ENCODE measurements around the gene PAX7.
"Not testable (repeated sequence)": the region's sequence is repeated elsewhere in the genome, so short reads cannot be mapped to it uniquely, and the experiment has no call there.

Gene PAX7

DNA sequence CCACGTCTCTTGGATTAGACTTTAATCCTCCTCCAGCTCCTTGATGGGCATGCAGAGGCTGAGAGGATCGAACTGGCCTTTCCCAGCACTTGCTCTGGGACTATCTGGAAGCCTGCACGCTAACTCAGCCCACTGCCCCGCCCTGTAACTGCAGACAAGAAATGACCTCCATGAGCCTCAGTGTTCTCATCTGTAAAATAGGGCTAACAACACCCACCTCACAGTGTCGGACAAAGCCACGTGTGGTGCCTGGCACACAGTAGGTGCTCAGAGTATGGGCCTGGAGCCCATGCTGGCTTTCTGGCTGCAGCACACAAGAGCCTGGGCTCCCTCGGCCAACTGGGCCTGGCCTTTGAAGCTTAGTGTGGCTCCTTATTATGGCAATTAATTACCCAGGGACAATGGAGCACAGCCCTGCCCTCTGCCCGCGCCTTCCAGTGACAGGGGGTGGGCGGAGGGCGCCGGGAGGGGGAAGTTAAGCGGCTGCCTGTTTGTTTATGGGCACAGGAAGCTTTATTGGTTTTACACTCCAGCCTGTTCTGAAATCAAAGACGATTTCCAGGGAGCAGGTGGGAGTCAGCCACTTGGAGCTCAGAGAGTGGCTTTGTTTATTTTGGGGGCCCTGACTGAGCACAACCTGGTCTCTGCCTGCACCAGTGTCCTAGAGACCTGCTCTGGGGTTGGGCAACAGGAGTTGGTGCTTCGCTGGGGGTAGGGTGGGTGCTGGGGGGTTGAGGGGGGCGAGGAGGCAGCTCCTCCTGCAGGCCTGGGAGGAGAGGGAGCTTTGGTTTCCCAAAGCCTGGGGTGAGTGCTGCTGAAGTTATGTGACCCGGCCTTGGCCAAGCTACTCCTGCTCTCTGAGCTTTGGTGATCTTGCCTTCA is 31.0 kb downstream of the PAX7 start:
- DNase-seq (ENCODE audit: low read depth): no peak

DNA sequence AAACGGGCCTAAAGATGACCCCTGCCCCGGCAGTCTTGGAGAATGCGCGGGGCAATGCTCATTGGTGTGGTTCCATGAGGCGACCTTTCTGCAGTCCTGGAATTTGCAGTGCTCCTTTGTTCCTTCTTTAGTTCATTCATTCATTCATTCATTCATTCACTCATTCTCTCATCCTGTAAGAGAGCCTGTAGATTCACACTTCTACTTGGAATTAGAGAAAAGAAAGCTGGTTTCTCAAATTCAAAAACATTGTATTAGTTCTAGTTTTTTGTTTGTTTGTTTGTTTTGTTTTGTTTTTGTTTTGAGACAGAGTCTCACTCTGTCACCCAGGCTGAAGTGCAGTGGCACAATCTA is 31.6 kb downstream of the PAX7 start:
- no peak for DNase-seq (ENCODE audit: low read depth)

DNA sequence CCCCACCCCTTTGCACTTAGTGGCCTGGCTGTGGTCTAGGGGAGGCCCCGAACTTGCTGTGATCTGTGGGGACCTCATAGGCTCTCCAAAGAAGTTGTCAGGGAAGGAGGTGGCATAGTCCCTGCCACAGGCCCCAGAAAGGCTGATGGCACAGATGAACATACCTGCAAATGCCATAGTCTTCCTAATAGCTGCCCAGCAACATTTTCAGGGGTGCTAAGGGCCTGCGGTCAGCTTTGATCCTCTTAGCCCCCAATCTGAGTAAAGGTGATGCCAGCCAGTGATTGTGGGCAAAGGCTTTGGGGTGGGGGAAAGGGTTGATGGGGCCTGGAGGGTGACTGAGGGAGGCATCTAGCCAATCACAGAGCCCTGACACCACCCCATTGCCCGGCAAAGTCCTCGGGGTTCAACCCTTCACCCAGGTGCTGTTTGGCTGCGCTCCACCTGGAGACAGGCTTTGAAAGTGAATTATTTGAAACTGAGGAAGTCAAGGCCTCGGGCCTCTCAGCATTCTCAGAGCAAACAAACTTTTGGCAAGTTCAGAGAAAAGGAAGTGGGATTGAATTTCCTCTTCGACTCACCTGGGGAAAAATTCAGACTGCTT is 35.8 kb downstream of the PAX7 start:
- no peak for DNase-seq (ENCODE audit: low read depth)

DNA sequence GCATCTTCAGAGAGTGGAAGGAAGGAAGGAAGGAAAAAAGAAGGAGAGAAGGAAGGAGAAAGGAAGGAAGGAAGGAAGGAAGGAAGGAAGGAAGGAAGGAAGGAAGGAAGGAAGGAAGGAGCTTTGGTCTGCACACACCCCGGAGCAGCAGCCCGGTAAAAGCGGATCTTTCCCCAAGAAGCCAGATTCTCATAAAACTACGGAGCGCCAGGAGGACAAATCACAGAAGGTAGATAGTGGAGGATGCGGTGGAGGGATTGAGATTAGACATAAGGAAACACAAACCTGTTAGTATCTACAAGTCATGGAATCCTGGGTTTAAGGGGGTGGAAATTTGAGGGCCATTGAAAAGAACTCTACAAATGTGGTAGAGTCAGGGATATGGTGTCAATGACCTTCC is 36.7 kb downstream of the PAX7 start:
- DNase-seq (ENCODE audit: low read depth): no peak

DNA sequence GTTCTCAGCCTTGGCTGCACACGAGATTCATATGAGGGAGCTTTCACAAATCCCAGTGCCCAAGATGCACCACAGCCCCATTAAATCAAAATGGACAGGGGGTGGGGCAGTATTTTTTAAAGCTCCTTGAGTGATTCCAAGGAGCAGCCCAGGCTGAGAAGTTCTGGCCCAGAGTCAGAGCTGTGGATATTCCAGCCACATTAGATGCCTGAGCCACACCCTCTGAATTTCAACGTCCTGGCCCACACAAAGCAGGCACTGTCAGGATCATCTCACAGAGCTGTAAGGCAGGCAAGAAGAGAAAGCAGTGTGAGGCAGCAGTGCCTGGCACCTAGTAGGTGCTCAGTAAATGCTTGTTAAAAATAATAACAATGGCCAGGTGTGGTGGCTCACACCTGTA is 37.4 kb downstream of the PAX7 start:
- no peak for DNase-seq (ENCODE audit: low read depth)

DNA sequence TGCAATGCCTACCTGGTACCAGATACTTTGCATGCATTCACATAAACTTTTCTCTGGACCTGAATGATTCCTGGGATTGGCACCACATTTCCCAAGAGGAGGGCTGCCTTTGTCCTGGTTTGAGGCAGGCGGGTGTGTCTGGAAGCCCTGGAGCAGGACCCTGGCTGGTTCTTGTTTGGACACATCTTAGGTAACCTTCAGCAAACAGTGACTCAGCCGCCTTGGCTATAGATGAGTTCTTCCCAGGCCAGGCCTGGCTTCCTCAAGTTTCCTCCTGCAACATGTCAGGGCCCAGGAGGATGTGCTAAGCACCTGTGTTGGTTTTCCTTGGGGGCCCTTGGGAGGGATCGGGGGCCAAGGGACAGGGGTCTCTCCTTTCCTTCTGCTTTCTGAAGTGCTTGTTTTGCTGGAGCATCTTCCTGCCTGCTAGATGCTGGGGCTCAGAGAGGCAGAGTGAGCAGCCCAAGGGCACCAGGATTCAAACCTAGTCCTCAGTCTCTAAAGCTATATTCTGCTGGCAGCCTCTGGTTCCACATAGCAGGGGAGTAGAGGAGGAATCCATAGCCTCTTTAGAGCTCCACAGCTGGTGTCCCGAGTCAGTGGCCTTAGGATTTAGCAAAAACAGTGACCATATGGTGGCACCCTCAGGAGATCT is 38.2 kb downstream of the PAX7 start:
- DNase-seq (ENCODE audit: low read depth): no peak

DNA sequence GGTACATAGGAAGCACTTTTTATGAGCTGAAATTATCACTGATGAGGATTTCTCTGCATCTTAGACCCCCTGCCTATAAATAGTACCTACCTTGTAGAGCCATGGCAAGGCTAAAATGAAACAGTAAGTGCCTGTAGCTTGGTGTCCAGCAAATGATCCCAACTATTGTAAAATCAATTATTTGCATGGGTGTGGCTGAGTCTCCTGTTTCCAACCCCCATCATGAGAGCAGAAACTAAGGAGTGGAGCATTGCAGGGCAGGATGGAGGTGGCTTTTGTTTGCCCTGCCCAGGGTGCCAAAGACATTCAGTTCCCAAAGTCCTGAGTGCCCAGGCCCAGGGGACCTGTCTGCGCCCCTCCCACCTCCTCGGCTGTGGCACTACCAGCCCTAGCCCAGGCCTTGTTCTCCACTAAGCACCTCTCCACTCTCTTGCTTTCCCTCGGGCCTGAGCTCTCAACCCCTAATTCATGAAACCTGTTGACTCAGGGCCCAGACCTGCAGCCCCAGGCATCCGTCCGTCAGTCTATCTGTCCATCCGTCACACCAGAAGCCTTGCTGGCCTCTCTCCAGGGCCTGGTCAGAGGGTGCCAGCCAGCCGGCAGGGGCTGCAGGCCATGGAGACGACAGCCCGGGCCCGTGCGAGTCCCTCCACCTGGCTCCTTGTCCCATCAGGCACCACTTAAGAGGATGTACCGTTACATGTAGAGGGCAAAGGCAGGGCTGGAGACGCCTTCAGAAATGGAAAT is 39.6 kb downstream of the PAX7 start:
- no peak for DNase-seq (ENCODE audit: low read depth)

DNA sequence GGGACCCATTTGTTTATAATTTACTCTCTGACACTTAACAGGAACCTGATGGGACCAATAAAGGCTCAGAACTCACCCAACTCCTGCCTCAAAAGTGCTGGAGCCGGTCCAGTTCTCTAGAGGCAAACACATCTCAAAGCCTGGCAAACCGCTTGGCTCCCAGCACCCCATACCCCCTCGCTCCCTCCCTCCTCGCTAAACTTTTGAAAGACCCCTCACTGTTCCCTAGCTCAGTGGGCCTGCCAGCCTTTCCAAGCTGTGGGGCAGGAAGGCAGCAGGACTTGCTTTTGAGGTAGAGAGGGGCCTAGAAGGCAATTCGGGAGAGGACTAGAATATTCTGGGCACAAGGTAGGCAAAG is 40.2 kb downstream of the PAX7 start:
- DNase-seq (ENCODE audit: low read depth): no peak

DNA sequence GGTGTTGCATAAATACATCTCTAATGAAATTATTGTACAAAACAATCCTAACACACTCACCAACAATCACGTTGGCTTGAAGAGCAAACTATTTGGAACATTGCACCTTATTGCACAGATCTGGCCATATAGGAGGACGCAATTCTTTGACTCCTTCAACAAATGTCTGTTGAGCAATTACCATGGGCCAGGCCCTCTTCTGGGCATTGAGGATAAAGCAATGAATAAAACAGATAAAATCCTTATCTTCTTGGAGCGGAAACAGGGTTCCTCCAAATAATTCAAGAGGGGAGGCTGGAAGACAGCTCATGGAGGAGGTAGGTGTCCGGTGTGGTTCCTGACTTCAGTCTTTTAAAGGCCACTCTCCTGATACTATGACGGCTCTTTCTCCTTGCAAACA is 43.3 kb downstream of the PAX7 start:
- no peak for DNase-seq (ENCODE audit: low read depth)

DNA sequence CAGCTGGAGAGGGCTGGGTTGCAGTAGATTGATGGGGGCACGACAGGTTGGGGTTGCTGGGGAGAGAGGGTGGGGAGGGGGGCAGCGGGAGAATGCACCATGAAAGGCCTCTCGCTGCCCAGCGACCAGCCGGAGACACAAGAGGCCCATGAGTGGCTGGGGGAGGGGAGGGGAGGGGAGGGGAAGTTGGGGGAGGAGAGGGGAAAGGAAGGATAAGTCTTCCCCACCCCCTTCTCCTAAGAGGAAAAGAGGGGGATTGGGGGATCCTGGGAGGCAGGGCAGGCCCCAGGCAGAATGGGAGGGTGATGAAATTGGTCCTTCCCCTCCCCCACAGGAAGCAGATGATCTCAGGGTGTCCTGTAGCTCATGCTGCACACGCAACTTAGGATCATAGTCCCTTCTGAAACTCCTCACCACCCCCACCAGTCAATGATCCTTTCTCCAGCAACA is 45.7 kb downstream of the PAX7 start:
- DNase-seq (ENCODE audit: low read depth): no peak

DNA sequence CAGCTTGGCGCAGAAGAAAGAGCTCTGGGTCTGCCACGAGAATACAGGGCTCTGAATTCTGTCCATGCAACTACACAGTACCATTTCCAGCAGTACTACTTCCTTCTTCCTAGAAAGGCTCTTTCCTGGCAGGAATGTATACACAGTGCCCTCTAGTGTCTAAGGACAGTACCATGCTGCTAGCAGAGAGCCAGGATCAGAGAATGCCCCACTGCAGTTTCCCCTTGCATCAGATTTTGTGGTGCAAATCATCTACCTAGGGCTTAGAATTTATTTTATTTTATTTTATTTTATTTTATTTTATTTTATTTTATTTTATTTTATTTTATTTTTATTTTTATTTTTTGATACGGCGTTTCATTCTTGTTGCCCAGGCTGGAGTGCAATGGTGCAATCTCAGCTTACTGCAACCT is 50.8 kb downstream of the PAX7 start:
- no peak for DNase-seq (ENCODE audit: low read depth)

DNA sequence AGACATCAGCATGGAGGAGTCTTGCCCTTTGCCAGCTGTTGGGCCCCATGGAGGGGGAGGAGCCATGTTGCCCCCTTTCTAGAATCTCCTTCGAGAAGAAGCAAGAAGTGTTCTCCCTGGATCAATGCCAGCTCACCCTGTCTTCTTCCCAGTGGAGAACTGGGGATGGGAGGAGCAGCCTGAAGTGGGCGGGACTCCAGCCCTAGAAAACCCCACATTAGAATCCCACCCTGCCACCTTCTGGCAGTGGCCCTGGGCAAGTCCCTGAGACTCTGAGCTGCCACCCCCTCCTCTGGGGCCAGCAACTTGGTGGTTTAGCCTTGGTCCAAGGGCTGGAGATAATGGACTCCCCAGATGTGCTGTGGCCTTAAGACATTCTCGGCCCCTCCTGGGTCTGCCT is 51.7 kb downstream of the PAX7 start:
- DNase-seq (ENCODE audit: low read depth): no peak

DNA sequence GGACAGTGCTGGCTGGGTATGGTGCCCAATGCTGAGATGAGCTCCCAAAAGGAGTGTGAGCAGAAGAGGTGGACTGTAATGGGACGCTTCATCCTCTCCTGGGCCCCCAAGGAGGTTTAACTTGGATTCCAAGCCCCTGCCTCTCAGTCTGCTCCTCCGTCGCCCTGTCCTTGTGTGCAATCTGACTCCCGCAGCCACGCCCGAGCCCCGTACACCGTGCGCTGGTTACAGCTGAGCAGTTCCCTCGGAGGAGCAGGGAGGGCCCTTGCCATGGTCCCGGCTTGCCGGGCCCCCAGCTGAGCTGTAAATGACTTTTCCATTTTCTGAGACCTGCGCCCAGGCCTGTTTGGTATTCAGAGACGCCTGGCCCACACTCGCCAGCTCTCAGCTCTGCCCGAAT is 53.7 kb downstream of the PAX7 start:
- DNase-seq (ENCODE audit: low read depth): no peak

DNA sequence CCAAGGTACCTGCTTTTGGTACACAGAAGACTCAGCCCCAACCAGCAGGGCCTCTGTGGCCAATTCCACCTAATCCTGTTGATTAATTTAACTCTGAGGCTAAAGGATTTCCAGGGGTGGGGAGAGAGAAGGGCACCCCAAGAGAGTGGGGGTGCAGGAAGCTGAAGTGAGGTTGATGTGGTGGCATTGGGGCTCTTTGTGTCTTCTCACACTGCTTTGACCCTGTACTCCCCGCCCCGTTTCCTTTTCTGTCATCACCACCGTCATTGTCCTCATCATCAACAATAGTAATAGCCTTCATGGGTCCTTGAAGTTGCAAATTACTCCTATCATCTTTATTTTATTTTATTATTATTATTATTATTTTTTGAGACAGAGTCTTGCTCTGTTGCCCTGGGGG is 55.9 kb downstream of the PAX7 start:
- no peak for DNase-seq (ENCODE audit: low read depth)

GRCh38 chr1:18687273-18687672 is 56.6 kb downstream of the PAX7 start:
- no peak for DNase-seq (ENCODE audit: low read depth)

DNA sequence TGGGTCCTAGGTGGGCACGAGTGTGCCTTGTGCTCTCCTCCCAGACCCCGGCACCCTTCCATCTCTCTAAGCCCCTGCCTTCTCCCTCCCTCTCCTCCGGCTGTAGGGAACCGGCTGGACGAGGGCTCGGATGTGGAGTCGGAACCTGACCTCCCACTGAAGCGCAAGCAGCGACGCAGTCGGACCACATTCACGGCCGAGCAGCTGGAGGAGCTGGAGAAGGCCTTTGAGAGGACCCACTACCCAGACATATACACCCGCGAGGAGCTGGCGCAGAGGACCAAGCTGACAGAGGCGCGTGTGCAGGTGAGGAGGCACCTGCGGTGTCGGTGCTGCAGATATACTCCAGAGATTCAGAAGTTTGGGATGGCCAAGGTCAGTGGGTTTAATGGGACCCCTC is 61.0 kb downstream of the PAX7 start:
- DNase-seq (ENCODE audit: low read depth): no peak

DNA sequence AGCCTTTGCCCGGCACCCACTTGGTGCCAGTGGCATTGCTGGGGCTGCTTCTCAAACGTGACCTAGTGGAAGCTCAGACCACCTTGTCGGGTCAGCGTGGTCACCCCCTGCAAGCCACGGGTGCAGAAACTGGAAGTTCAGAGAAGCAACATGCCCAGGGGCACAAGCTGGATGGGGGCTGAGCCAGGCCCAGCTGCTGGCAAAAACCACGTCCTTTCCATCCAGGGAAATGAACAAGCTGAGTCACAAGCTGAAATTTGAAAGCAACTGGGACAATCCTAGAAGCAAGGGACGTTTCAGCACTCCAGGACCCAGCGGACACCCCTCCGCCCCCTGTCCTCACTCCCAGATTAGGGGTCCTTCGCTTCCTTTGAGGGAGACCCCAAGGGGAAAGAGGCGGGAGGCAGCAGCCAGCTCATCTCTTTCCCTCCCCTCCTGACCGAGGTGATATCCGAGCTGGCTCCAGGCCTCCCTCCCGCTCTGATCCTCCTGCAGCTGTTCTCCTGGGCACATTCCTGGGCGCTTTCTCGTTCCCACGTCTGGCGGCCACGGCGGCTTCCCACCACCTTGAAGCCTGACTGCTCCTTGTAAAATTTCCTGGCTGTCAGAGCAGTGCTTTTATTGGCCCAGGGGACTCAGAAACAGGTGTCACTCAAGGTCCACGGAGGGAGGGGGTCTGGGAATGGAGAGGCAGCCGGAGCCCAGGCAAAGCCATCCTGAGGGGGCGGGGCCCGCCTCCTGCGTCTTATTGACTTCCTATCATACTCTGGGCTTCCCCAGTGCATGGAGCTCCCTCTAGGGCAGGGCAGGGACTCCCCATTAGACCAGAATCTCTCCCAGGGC is 62.8 kb downstream of the PAX7 start:
- no peak for DNase-seq (ENCODE audit: low read depth)

DNA sequence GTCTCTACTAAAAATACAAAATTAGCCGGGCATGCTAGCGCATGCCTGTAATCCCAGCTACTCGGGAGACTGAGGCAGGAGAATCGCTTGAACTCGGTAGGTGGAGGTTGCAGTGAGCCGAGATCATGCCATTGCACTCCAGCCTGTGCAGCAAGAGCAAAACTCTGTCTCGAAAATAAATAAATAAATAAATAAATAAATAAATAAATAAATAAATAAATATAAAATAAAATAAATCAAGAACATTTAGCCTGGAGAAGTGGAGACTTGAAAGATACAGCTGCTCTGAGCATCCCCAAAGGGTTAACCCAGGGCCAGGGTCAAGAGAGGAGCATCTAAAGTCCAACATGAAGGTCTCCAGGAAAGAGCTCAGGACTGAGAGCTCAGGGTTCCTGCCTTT is 63.6 kb downstream of the PAX7 start:
- DNase-seq (ENCODE audit: low read depth): not testable (repeated sequence)

GRCh38 chr1:18697541-18697940 is 66.9 kb downstream of the PAX7 start:
- no peak for DNase-seq (ENCODE audit: low read depth)

- no peak for DNase-seq (ENCODE audit: low read depth)
Observed at GRCh38 chr1:18700530-18700929, 69.9 kb downstream of the PAX7 start.

- no peak for DNase-seq (ENCODE audit: low read depth)
Observed at GRCh38 chr1:18701183-18701582, 70.5 kb downstream of the PAX7 start.
